Progenitor cell of endocrine pancreas (in vitro differentiated cells): ENCODE data around the gene PAFAH1B1. TPM values are rescaled to one million over a fixed set of nuclear protein-coding genes. Genes with fewer than 3 reads are reported as not detected.
"Not testable (repeated sequence)": the region's sequence is repeated elsewhere in the genome, so short reads cannot be mapped to it uniquely, and the experiment has no call there.

Source experiments
- DNase-seq: peaks from one replicate; pipeline ENCODE4 v3.0.0; 2021; ENCODE audit warnings: low spot score; ENCODE audit not compliant: unreplicated experiment
- H3K27ac Mint-ChIP-seq: 2 replicates; pipeline ENCODE4 v1.8.0; 2021; ENCODE audit warnings: mild to moderate bottlenecking, moderate library complexity, mixed read lengths
- H3K27me3 Mint-ChIP-seq: 2 replicates; pipeline ENCODE4 v1.8.0; 2021; ENCODE audit warnings: mixed read lengths
- H3K36me3 Mint-ChIP-seq: 2 replicates; pipeline ENCODE4 v1.8.0; 2022; ENCODE audit warnings: mixed read lengths; ENCODE audit not compliant: insufficient read depth
- H3K4me1 Mint-ChIP-seq: 2 replicates; pipeline ENCODE4 v1.8.0; 2021; ENCODE audit warnings: low read depth, mixed read lengths
- H3K4me3 Mint-ChIP-seq: 2 replicates; pipeline ENCODE4 v1.8.0; 2021; ENCODE audit warnings: low read depth, mild to moderate bottlenecking, moderate library complexity, mixed read lengths
- H3K9me3 Mint-ChIP-seq: 2 replicates; pipeline ENCODE4 v1.8.0; 2021; ENCODE audit warnings: low read depth, mixed read lengths
- CTCF ChIP-seq: fragments of 200-600 bp; sonication (generic); IDR thresholded peaks from one replicate; pipeline ENCODE4 v1.5.0; 2021; ENCODE audit warnings: antibody characterized with exemption, mild to moderate bottlenecking; ENCODE audit not compliant: unreplicated experiment
- total RNA-seq: library from RNA; stranded (reverse); gene quantifications from 2 replicates; pipeline ENCODE4 v1.2.1, GENCODE V29; 2021

The PAFAH1B1 gene
- total RNA-seq, 1 donor from 2014 or later: 140 TPM

- no peak for DNase-seq
- no peak overlapping the region for H3K27ac Mint-ChIP-seq
- H3K4me1 Mint-ChIP-seq: no peaks in the 10 kb centered on the region
- H3K4me3 Mint-ChIP-seq: no peak overlapping the region
- H3K9me3 Mint-ChIP-seq: no peaks in the 10 kb centered on the region
- no peak for TF ChIP-seq CTCF
- H3K27me3 Mint-ChIP-seq: no peaks in the 10 kb centered on the region
- H3K36me3 Mint-ChIP-seq: peaks cover 4% of the 10 kb centered on the region
Measured at GRCh38 chr17:2697611-2698162, 104.2 kb downstream of the PAFAH1B1 start.

- not testable (repeated sequence) for H3K9me3 Mint-ChIP-seq, H3K4me3 Mint-ChIP-seq, H3K27ac Mint-ChIP-seq, H3K36me3 Mint-ChIP-seq, DNase-seq, H3K27me3 Mint-ChIP-seq, H3K4me1 Mint-ChIP-seq
Measured at GRCh38 chr17:2699216-2699805, 105.9 kb downstream of the PAFAH1B1 start.

GRCh38 chr17:2700030-2700490 lies 106.6 kb downstream of the PAFAH1B1 start:
- Mint-ChIP-seq H3K4me3 (no peak overlapping the region), H3K36me3 (peaks cover 3% of the 10 kb centered on the region), H3K27me3 (no peaks in the 10 kb centered on the region), H3K4me1 (no peaks in the 10 kb centered on the region), H3K9me3 (no peaks in the 10 kb centered on the region), H3K27ac (no peak overlapping the region)
- no peak for TF ChIP-seq CTCF
- no peak for DNase-seq

GRCh38 chr17:2700491-2701141 lies 107.2 kb downstream of the PAFAH1B1 start:
- peaks cover 3% of the 10 kb centered on the region for H3K4me1 Mint-ChIP-seq
- no peak for TF ChIP-seq CTCF
- DNase-seq: no peak
- H3K36me3 Mint-ChIP-seq: peaks cover 3% of the 10 kb centered on the region
- H3K4me3 Mint-ChIP-seq: no peak overlapping the region
- no peaks in the 10 kb centered on the region for H3K9me3 Mint-ChIP-seq
- no peaks in the 10 kb centered on the region for H3K27me3 Mint-ChIP-seq
- H3K27ac Mint-ChIP-seq: no peak overlapping the region

GRCh38 chr17:2701161-2701995 lies 107.9 kb downstream of the PAFAH1B1 start:
- no peak for DNase-seq
- no peak for TF ChIP-seq CTCF
- Mint-ChIP-seq H3K9me3 (no peaks in the 10 kb centered on the region), H3K27me3 (no peaks in the 10 kb centered on the region), H3K4me1 (peaks cover 3% of the 10 kb centered on the region), H3K36me3 (peaks cover 3% of the 10 kb centered on the region), H3K27ac (no peak overlapping the region), H3K4me3 (no peak overlapping the region)
